ENCODE measurements around the gene C1QTNF9. TPM values are rescaled to one million over a fixed set of nuclear protein-coding genes. Genes with fewer than 3 reads are reported as not detected.

The C1QTNF9 gene
- total and polyA plus RNA-seq, 7 donors, result 0.25 to 4.6 (median 2.9) TPM

DNA sequence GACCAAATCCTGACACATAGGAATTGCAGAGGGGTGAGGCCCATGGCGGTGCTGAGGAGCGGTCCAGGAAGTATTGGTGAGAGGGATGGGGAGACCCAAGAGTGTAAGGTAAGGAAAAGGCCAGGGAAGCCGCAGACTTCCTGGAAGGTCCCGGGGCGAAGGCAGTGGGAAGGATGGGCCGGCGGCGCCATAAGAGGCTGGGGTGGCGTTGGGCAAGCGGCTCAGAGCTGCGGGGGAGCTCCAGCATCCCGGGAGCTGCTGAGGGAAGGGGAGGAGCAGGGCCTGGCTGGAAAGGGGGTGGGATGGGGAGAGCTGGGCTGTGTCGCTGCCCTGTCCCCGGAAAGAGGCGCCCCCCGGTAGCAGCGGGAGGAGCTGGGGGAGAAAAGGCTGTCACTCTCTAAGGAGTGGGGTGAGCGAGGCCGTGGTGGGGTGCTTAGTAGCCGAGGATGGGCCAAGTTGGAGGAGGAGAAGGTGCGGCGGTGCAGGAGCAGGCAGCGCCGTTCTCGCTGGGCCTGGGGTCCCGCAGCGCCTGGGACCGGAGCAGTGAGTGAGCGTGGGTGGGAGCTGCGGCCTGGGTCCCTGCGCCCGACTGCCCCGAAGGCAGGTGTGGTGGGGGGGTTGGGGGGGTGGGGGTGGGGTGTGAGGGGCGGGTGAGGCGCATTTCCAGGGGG is 30.7 kb downstream of the C1QTNF9 start:
- Histone ChIP-seq H3K4me3 (no peak overlapping the region), H3K27me3 (ENCODE audit: insufficient read depth in 3 of 3, low read length in 2 of 3) (no peaks in the 10 kb centered on the region), H3K9me3 (no peaks in the 10 kb centered on the region), H3K4me1 (no peaks in the 10 kb centered on the region), H3K36me3 (ENCODE audit: insufficient read depth in 1 of 2, low read depth in 1 of 2) (no peaks in the 10 kb centered on the region), H3K27ac (no peak overlapping the region)
- WGBS, 3 donors, result 61 to 75% (median 74%) methylated on average over 32 to 35 of the region's 35 CpGs
- intact Hi-C loops (cut with DNase I), result no loop called here
- DNase-seq, result no peak
- ATAC-seq, result no peak
- TF ChIP-seq, protein P1, sequence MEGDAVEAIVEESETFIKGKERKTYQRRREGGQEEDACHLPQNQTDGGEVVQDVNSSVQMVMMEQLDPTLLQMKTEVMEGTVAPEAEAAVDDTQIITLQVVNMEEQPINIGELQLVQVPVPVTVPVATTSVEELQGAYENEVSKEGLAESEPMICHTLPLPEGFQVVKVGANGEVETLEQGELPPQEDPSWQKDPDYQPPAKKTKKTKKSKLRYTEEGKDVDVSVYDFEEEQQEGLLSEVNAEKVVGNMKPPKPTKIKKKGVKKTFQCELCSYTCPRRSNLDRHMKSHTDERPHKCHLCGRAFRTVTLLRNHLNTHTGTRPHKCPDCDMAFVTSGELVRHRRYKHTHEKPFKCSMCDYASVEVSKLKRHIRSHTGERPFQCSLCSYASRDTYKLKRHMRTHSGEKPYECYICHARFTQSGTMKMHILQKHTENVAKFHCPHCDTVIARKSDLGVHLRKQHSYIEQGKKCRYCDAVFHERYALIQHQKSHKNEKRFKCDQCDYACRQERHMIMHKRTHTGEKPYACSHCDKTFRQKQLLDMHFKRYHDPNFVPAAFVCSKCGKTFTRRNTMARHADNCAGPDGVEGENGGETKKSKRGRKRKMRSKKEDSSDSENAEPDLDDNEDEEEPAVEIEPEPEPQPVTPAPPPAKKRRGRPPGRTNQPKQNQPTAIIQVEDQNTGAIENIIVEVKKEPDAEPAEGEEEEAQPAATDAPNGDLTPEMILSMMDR (IDR thresholded peaks at IDR 0.05), result no peak

DNA sequence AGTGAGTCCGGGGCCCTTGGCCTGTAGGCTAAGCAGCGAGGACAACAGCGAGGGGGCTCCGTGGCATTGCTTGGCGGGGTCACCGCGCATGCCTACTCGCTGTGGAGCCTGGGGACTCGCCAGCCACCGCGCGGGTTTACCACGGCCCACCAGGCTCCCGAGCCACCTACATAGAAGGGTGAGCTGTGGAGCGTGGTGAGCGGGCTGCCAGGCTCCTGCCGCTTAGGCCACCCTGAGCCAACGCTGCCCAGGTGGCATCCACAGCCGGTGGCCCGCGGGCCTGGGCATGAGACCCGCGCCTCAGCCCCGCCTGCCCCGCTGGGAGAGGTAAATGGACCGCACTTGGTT is 31.2 kb downstream of the C1QTNF9 start:
- TF ChIP-seq, protein P1 (IDR thresholded peaks at IDR 0.05), result no peak
- no peaks in the 10 kb centered on the region for H3K36me3 ChIP-seq (ENCODE audit: insufficient read depth in 1 of 2, low read depth in 1 of 2)
- no peak for ATAC-seq
- intact Hi-C loops (cut with DNase I), result no loop called here
- no peaks in the 10 kb centered on the region for H3K4me1 ChIP-seq
- no peaks in the 10 kb centered on the region for H3K9me3 ChIP-seq
- H3K27ac ChIP-seq, result no peak overlapping the region
- WGBS, 3 donors, result 86 to 94% (median 86%) methylated on average over 20 to 26 of the region's 26 CpGs
- H3K27me3 ChIP-seq (ENCODE audit: insufficient read depth in 3 of 3, low read length in 2 of 3), result no peaks in the 10 kb centered on the region
- H3K4me3 ChIP-seq, result no peak overlapping the region
- no peak for DNase-seq

DNA sequence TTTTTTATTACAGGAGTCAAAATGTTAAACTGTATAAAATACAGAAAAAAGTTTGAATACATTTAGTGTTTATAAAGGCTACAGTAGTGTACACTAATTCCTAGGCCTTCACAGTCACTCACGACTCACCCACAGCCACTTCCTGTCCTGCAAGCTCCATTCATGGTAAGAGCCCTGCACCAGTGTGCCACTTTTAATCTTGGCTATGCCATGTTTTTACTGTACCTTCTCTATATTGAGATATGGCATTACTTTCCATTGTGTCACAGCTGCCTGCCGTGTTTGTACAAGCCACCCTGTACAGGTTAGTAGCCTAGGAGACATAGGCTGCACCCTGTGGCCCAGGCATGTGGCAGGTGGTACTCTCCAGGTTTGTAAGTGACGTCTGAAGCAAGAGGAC is 32.1 kb downstream of the C1QTNF9 start:
- ATAC-seq (no peak), DNase-seq (no peak)
- WGBS, 3 donors, result 72 to 79% (median 74%) methylated on average over 3 of the region's 3 CpGs
- Histone ChIP-seq H3K9me3 (no peaks in the 10 kb centered on the region), H3K27ac (no peak overlapping the region), H3K4me3 (no peak overlapping the region), H3K36me3 (ENCODE audit: insufficient read depth in 1 of 2, low read depth in 1 of 2) (no peaks in the 10 kb centered on the region), H3K27me3 (ENCODE audit: insufficient read depth in 3 of 3, low read length in 2 of 3) (no peaks in the 10 kb centered on the region), H3K4me1 (no peaks in the 10 kb centered on the region)
- intact Hi-C loops (cut with DNase I), result no loop called here
- TF ChIP-seq, protein P1 (IDR thresholded peaks at IDR 0.05), result no peak

GRCh38 chr13:24348385-24348784 is 39.0 kb downstream of the C1QTNF9 start:
- Histone ChIP-seq H3K4me1 (no peaks in the 10 kb centered on the region), H3K27me3 (ENCODE audit: insufficient read depth in 3 of 3, low read length in 2 of 3) (no peaks in the 10 kb centered on the region), H3K36me3 (ENCODE audit: insufficient read depth in 1 of 2, low read depth in 1 of 2) (no peaks in the 10 kb centered on the region), H3K4me3 (no peak overlapping the region), H3K9me3 (no peaks in the 10 kb centered on the region), H3K27ac (no peak overlapping the region)
- TF ChIP-seq, protein P1 (IDR thresholded peaks at IDR 0.05), result no peak
- 87 to 89% (median 88%) methylated on average over 5 of the region's 5 CpGs for WGBS, 3 donors
- DNase-seq (no peak), ATAC-seq (no peak)
- intact Hi-C loops (cut with DNase I), result no loop called here
